ENCODE results near the gene DPYD.

DNA sequence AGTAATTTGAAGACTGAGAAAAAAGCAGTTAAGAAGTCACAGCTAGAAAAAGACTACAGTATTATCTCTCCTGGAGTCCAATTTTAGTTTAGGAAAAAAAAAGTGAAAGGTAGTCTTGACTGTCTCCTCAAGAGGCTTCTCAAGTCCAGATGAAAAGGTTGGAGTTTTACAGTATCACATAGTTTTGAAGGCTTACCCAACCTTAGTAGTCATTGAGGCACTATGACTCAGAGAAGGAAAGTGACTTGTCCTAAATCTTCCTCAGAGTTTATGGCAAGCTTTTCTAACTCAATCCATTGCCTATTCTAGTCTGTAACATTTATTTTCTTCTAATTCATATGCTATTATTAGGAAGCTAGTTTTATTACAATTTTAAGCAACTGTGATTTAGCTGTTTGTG lies 174.9 kb downstream of the DPYD start:
- no peak for TF ChIP-seq CTCF (IDR thresholded peaks at IDR 0.05; ENCODE audit: low read length)
- TF ChIP-seq EZH2 (optimal IDR thresholded peaks at IDR 0.05; ENCODE audit: low read depth, low read length): no peak
